Bronchial epithelial cell (primary cell): ENCODE results near the gene PSD2. TPM values are rescaled to one million over a fixed set of nuclear protein-coding genes. Genes with fewer than 3 reads are reported as not detected.

Experiments used
- DNase-seq: peaks from one replicate; pipeline ENCODE4 v3.0.0-alpha.2; 2010; ENCODE audit warnings: low read depth
- FAIRE-seq: peaks from 2 replicates; lab custom pipeline; 2011; peaks lifted over from hg19 to GRCh38; lab: Jason Lieb, UNC
- H3K27me3 ChIP-seq: 2 replicates; pipeline ENCODE4 v1.5.1; 2011; ENCODE audit warnings: low read length; ENCODE audit not compliant: control insufficient read depth, insufficient read depth
- H3K36me3 ChIP-seq: 2 replicates; pipeline ENCODE4 v1.5.1; 2011; ENCODE audit warnings: low read length; ENCODE audit not compliant: control insufficient read depth, insufficient read depth
- H3K4me3 ChIP-seq: 2 replicates; pipeline ENCODE4 v1.5.1; 2011; ENCODE audit warnings: mild to moderate bottlenecking, low read depth, low read length, control low read depth
- CTCF ChIP-seq: IDR thresholded peaks from 2 replicates; pipeline ENCODE4 v1.5.1; 2011; ENCODE audit warnings: mild to moderate bottlenecking, moderate library complexity, low read length, control low read depth, inconsistent platforms; ENCODE audit not compliant: insufficient read depth, severe bottlenecking
- total RNA-seq: library from RNA; depleted of rRNA; stranded (reverse); fragments of >200 nt; gene quantifications from 2 replicates; pipeline ENCODE4 v1.2.1, GENCODE V29; 2014

PSD2 gene
- total RNA-seq, 1 donor from 2014 or later = under 0.01 TPM

DNA sequence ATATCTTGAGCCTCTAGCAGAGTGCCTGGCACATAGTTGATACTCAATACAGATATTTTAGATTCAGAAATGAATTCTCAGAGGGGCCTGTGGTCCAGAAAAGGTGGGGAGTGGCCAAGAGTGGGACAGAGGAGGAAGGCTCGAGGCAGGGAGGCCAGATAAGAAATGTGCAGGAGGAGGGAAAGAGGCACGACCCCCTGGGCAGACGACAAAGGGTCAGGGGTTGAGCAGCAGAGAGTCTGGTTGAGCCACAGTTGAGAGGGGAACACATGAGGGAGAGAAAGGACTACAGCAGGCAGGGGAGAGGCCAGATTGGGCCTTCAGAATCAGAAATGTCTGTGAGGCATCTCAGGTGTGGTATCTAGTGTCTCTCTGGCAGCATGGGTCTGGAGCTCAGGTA, 89.1 kb downstream of the PSD2 start:
- Histone ChIP-seq H3K27me3 (no peaks in the 10 kb centered on the region), H3K4me3 (no peak overlapping the region), H3K36me3 (no peaks in the 10 kb centered on the region)
- DNase-seq = no peak
- no peak for TF ChIP-seq CTCF
- FAIRE-seq = no peak

DNA sequence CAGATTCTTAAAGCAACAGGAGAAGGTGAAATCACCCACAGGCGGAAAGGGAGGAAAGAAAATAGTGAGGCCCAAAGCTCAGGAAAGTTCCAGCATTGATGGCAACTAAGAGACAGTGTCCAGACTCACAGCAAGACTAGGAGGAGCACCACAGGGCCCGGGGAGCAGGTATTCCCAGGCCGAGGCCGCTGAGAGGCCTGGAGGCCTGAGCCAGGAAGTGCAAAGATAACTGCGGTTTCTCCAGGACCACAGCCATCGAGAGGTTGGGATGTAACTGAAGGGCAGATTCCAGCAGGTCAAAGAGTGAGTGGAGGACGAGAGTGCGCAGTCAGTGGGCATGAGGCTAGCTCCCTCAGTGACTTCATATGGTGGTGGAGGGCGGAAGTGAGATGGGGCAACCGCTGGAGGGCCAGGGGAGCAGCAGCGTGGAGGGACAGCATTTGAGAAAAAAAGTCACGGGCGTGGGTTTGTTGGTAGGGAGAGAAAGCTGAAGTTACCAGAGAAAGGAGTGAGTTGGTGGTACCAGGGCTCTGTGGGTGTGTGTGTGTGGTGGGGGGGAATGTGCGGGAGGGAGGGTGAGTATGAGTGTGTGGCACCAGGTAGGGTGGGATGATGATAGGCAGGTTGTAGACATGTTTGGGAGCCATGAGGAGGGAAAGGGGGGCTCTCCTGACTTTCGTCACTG, 89.7 kb downstream of the PSD2 start:
- Histone ChIP-seq H3K4me3 (no peak overlapping the region), H3K27me3 (no peaks in the 10 kb centered on the region), H3K36me3 (no peaks in the 10 kb centered on the region)
- no peak for DNase-seq
- FAIRE-seq = no peak
- no peak for TF ChIP-seq CTCF

GRCh38 chr5:139885857-139886208, 90.2 kb downstream of the PSD2 start:
- H3K36me3 ChIP-seq = no peaks in the 10 kb centered on the region
- no peak for DNase-seq
- no peak for TF ChIP-seq CTCF
- no peaks in the 10 kb centered on the region for H3K27me3 ChIP-seq
- no peak for FAIRE-seq
- H3K4me3 ChIP-seq = no peak overlapping the region

GRCh38 chr5:139886213-139886612, 90.6 kb downstream of the PSD2 start:
- TF ChIP-seq CTCF = no peak
- FAIRE-seq (no peak), DNase-seq (no peak)
- Histone ChIP-seq H3K4me3 (no peak overlapping the region), H3K27me3 (no peaks in the 10 kb centered on the region), H3K36me3 (no peaks in the 10 kb centered on the region)

- TF ChIP-seq CTCF = no peak
- no peaks in the 10 kb centered on the region for H3K27me3 ChIP-seq
- DNase-seq (no peak), FAIRE-seq (peak; percentile 82)
- H3K36me3 ChIP-seq = no peaks in the 10 kb centered on the region
- no peak overlapping the region for H3K4me3 ChIP-seq
These were observed 92.8 kb downstream of the PSD2 start for GRCh38 chr5:139888370-139888769.

DNA sequence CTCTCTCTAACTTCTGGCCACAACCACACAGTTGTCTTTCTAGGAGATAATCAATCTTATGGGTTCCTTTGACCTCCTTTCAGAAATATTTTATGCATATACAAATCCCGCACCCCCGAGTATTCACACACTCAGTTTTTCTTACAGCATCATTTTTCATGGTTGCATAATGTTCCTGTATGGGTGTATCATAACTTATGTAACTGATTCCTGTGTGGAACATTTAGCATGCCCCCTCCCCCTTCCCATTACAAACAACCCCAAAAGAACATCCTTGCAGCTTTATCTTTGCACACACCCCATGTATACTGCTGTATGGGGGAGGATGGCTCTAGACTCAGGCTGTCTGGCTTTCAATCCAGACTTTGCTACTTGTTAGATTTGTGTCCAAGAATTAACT, 93.8 kb downstream of the PSD2 start:
- no peaks in the 10 kb centered on the region for H3K27me3 ChIP-seq
- no peak overlapping the region for H3K4me3 ChIP-seq
- FAIRE-seq (no peak), DNase-seq (no peak)
- H3K36me3 ChIP-seq = no peaks in the 10 kb centered on the region
- TF ChIP-seq CTCF = no peak
